Stimulated activated CD8-positive, alpha-beta memory T cell treated with anti-CD3 and anti-CD28 coated beads, Interleukin-15, amount 100 ng/mL, for 24 hours (primary cell): ENCODE data around the gene LEPR.
A peak's percentile ranks its signal among the peaks of the same experiment; 100 is the strongest.

ENCODE experiments used
- DNase-seq: peaks from one replicate; pipeline ENCODE4 v3.0.0-alpha.2; 2020; ENCODE audit warnings: low read depth

Gene LEPR

DNA sequence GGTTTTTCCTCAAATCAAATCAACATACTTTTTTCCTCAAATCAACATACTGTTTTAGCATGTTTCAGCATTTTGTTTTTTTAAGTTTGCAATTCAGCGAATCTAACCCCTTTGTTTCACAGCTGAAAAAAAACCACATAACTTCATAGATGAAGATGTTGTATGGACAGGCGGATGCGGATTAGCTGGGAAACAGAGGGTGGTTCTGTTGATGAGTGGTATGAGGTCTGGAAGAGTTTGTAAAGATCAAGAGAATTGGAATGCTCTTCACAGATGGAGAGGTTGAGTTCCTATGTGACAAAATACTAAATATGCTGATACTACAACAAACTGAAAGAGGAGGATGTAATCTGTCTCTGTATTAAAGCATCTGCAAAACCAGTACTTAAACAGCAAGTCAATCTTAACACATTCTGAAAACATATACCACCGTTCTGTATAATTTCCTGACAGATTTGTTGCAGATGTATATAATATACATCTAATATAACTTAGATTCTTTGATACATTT is 10.6 kb upstream of the LEPR start:
- DNase-seq, result no peak

DNA sequence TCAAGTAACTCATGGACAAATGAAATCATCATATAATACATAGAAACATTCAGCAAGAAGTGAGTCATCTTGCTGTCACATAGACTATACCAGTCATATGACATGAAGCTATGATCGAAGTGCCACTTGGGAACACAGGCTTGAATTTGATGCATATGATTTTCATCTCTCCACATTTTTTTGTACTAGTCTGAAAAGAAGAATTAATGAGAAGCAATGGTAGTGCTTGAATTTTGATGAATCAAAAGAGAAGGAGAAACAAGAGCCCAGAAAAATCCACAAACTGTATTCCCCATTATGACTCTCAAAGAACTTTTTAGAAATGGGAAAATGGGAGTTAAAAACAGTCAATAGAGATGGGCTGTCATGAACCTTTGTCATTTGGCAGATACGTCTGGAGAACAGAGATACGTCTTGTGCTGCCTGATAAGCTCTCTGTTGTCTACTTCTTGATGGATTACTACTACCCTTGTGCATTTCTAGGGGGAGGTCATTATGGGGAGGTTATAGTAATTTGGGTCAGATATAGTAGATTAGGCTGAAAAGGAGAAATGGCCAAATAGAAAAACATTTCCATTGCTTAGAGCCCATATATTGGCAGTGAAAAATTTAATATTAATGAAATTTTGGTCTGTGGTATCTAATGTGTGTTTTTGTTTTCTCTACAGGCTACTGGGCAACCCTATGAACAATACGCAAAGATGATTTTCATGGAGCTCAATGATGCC is 8.0 kb upstream of the LEPR start:
- no peak for DNase-seq

DNA sequence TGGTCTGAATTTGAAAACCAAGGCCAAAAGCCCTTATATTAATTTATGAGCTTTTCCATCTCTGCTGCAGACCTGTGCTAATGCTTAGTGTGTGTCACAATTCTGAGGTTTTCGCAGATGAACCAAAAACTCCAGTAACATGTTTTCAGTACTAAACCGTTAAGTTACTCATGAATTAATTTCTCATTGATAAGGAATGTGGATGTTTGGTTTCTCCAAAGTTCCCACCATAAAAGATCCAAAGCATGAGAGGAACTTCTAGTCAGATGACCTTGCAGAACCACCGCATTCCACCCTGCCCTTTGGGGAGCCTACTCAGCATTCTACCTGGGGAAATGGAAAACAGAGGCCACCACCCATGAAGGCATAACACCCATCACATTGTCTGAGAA is 7.5 kb upstream of the LEPR start:
- no peak for DNase-seq

- DNase-seq, result no peak
These were observed 5.9 kb upstream of the LEPR start for GRCh38 chr1:65414538-65414937.

DNA sequence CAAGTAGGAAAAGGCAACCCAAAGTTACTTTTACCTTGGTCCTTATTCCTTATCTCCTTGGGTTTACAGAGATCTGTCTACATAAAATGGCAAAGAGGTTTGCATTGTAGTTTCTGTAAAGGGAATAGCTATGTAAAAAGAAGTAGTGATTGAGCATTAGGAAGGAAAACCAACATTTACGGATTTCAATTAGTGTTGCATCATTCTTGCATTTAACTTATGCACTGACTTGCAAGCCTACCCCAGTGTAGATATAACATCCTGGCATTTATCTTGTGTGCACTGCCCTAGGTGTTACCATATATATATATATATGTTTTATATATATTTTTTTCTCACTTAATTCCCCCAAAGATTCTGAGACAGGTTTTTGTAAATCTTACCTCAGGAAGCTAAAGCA is 3.7 kb upstream of the LEPR start:
- no peak for DNase-seq

GRCh38 chr1:65417729-65418128 is 2.7 kb upstream of the LEPR start:
- DNase-seq, result no peak

DNA sequence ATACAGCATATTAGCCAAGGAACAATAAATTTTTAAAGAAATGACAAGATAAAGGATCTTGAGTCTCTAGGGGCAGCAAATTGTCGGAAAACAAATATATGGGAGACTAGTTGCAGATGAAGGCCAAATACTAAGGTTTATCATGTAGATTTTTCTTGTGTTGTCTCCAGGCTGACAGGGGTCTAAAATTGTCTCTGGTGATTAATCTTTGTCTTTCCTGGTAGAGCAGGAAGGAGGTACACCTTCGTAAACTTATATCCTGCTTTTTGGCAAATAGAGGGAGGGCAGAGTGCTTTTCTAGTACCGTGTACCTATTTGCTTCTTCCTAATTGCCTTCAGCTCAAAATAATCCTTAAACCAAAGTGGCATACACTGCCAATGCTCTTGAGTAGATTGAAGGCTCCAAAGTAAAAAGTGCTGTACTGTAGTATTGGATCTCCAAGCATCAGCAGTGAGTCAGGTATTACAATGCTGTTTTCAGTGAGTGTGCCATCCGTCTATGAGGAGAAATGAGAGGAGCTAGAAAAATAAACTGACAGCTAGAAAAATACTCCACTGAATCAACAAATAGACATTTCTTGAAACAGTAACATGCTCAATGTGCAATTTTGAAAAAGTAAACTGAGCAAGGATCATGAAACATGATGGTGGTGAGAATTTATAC is 1.8 kb upstream of the LEPR start:
- no peak for DNase-seq

DNA sequence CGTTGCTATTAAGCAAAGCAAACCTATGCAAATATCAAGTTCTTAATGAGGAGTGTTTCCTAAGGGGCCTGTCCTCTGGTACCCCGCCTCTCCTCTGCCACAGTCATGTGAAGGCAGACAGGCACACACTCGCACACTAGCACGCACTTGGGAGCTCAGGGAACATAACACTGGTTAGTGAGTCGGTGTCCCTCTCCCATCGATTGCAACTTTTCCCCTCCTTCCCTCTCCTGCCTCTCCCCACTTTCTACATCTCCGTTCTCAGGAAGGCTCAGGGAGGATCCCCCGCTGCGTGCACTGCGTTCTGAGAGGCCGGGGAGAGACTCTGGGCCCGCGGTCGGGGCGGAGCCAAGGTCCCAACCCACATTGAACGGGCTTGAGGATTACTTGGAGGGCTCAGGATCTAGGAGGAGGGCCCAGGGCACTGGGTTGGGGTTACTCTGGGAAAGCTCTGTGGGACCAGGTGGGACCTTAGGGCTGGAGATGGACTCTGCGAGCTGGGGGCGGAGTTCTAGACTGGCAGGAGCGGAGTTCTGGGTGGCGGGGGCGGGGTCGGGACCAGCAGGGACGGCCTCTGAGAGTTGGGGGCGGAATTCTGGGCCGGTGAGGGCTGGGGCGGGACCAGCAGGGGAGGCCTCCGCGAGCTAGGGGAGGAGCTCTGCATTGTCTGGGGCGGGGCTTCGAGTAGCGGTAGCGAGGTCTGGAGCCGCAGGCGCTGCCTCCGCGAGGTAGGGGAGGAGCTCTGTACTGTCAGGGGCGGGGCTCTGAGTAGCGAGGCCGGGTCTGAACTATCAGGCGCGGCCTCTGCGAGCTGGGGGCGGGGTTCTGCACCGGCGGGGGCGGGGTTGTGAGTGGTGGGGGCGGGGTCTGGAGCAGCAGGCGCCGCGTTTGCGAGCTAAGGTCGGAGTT is 533 bp upstream of the LEPR start:
- peak; percentile 85 for DNase-seq

GRCh38 chr1:65421351-65422025 is 1.0 kb downstream of the LEPR start:
- no peak for DNase-seq

- DNase-seq, result no peak
These were observed 2.1 kb downstream of the LEPR start for GRCh38 chr1:65422241-65423203.

DNA sequence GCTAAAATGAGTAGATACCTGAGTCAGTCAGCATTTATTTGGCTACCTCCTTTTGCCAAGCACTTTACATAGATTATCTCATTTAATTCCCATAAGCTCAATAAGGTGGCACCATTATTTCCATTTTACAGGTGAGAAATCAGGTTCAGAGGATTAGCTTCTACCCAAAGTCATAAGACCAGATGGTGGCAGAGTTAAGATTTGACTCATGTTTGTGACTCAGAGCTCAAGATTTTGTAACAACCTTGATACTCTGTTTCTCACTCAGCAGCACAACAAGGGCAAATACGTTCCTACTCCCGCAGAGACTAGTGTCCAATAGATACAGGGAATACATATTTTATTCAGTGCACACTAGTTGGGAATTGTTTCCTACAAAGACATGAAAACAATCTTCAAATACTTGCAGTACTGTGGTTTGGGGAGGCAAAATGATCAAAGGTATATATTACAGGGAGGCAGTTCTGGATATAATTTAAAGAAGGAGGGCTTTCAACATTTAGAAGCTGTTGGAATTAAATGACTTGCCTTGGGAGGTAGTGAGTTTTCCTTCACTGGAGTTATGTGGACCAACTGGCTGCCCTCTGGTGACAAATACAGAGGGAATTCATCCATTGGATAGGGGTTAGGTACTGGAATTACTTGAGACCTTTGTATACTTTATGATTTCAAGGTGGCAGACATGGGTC is 3.6 kb downstream of the LEPR start:
- no peak for DNase-seq

DNA sequence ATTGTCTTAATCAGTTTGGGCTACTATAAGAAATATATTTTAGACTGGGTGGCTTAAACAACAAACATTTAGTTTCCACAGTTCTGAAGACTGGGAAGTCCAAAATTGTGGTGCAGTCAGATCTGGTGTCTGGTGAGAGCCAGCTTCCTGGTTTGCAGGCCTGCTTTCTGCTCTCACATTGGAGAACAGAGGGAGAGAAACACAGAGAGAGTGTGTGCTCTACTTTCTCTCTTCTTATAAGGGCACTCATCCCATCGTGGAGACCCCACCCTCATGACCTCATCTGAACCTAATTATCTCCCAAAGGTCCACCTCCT is 4.1 kb downstream of the LEPR start:
- no peak for DNase-seq

DNA sequence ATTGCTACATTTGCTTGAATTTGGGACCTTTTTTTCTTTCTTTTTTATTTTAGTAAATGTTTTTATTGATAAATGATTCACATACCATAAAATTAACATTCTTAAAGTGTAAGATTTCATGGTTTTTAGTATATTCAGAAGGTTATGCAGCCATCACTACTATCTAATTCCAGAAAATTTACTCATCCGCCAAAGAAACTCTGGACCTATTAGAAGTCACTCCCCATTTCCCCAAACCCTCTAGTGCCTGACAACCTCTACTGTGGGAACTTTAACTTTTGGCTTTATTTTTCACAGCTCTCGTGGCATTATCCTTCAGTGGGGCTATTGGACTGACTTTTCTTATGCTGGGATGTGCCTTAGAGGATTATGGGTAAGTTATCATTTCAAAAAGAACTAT is 4.5 kb downstream of the LEPR start:
- DNase-seq, result no peak

- DNase-seq, result no peak
These were observed 5.2 kb downstream of the LEPR start for GRCh38 chr1:65425697-65426096.

- no peak for DNase-seq
These were observed 8.6 kb downstream of the LEPR start for GRCh38 chr1:65429078-65429477.

- DNase-seq, result no peak
These were observed 9.3 kb downstream of the LEPR start for GRCh38 chr1:65429806-65430205.

GRCh38 chr1:65431111-65431705 is 10.7 kb downstream of the LEPR start:
- no peak for DNase-seq

DNA sequence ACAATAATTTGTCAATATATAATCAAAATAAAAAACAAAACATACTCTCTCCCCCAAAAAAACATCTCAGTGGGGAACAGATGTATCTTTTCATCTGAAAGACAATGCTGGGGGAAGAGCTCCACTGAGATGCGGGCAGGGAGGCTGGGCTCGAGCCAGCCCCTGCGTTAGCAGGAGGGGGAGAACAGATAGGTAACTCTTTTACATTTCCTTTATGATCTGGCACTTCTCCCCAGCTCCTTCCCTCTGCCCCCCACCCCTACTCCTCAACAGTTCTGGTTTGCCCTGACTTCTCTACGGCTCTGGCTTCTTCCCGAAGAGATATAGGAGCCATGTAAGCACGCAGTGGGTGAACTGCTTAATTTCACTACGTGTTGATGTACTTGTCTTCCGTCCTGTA is 12.4 kb downstream of the LEPR start:
- DNase-seq, result no peak

GRCh38 chr1:65434255-65434654 is 13.8 kb downstream of the LEPR start:
- no peak for DNase-seq

DNA sequence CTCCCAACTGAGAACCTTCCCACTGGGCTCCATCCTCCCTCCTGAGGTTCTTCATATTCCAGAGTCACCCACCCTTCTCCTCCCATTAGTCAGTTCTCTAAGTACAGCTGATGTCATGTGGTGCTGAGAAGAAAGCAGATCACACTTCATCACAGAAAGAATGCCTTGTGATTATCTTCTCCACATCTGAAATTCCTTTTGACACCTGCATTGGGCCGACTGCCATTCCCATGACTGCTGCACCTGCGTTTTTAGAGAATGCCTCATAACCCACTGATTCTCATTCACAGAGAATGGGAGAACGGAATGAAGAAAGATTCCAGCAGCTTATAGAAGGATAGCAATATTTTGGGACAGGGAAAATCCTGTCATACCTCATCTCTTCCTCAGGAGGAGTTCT is 14.3 kb downstream of the LEPR start:
- DNase-seq, result no peak
